Nephron progenitor cell (in vitro differentiated cells): ENCODE measurements around the gene CCDC120.
A peak's percentile ranks its signal among the peaks of the same experiment; 100 is the strongest.

ENCODE experiments used
- DNase-seq: peaks from one replicate; pipeline ENCODE4 v3.0.0; 2021
- H3K27ac Mint-ChIP-seq: 2 replicates; pipeline ENCODE4 v1.8.0; 2021; ENCODE audit warnings: mild to moderate bottlenecking, moderate library complexity, mixed read lengths
- H3K27me3 Mint-ChIP-seq: 2 replicates; pipeline ENCODE4 v1.8.0; 2021; ENCODE audit warnings: mild to moderate bottlenecking, low read depth, mixed read lengths; ENCODE audit not compliant: poor library complexity
- H3K36me3 Mint-ChIP-seq: 2 replicates; pipeline ENCODE4 v1.8.0; 2021; ENCODE audit warnings: low read depth, mixed read lengths
- H3K4me1 Mint-ChIP-seq: 2 replicates; pipeline ENCODE4 v1.8.0; 2021; ENCODE audit warnings: mixed read lengths
- H3K4me3 Mint-ChIP-seq: 2 replicates; pipeline ENCODE4 v1.8.0; 2021; ENCODE audit warnings: mild to moderate bottlenecking, moderate library complexity, mixed read lengths
- H3K9me3 Mint-ChIP-seq: 2 replicates; pipeline ENCODE4 v1.8.0; 2021; ENCODE audit warnings: mild to moderate bottlenecking, moderate library complexity, mixed read lengths
- TF ChIP-seq, protein P1 (sequence below): fragments of 200-600 bp; sonication (generic); IDR thresholded peaks from 2 replicates; pipeline ENCODE4 v1.5.0; 2021; ENCODE audit warnings: antibody characterized with exemption

CCDC120 gene

DNA sequence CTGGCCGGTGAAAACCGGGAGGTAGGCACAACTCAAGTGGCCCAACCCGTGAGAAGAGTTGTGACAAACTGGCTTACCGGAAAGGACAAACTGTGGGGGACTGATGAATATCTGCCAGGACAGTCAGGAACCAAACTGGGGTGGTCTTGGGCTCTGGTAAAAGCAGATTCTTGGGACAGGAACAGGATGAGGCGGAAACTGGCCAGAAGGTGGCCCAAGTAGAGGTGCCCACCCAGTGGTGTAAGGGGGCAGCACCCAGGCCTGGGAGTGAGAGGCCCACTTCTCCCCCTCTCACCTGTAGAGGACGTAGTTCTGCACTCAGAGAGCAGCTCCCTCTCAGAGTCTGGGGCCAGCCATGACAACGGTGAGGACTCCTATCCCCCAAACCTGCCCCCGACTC, 5.9 kb downstream of the CCDC120 start:
- TF ChIP-seq, protein P1, sequence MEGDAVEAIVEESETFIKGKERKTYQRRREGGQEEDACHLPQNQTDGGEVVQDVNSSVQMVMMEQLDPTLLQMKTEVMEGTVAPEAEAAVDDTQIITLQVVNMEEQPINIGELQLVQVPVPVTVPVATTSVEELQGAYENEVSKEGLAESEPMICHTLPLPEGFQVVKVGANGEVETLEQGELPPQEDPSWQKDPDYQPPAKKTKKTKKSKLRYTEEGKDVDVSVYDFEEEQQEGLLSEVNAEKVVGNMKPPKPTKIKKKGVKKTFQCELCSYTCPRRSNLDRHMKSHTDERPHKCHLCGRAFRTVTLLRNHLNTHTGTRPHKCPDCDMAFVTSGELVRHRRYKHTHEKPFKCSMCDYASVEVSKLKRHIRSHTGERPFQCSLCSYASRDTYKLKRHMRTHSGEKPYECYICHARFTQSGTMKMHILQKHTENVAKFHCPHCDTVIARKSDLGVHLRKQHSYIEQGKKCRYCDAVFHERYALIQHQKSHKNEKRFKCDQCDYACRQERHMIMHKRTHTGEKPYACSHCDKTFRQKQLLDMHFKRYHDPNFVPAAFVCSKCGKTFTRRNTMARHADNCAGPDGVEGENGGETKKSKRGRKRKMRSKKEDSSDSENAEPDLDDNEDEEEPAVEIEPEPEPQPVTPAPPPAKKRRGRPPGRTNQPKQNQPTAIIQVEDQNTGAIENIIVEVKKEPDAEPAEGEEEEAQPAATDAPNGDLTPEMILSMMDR = no peak
- Mint-ChIP-seq H3K4me3 (no peak overlapping the region), H3K27ac (peak overlapping the region; percentile 69), H3K9me3 (peaks cover 55% of the 10 kb centered on the region), H3K4me1 (no peaks in the 10 kb centered on the region), H3K27me3 (peaks cover 4% of the 10 kb centered on the region), H3K36me3 (no peaks in the 10 kb centered on the region)
- DNase-seq = no peak

DNA sequence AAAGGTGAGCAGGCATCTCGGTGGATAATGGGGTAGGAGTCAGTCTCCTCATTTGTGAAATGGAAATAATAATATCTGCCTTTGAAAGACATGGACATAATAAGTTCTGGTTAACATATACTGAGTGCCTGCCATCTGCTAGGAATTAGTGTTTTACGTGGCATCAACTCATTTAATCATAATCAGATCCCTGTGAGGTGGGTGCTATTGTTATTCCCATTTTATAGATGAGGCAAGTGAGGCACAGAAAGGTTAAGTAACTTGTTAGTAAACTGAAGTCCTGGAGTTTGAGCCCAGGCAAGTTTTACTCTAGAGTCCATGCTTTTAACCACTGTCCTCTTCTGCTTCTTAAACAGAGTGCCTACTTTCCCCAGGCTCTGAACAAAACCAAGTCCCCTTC, 7.5 kb downstream of the CCDC120 start:
- no peak overlapping the region for H3K4me3 Mint-ChIP-seq
- H3K4me1 Mint-ChIP-seq = no peaks in the 10 kb centered on the region

DNA sequence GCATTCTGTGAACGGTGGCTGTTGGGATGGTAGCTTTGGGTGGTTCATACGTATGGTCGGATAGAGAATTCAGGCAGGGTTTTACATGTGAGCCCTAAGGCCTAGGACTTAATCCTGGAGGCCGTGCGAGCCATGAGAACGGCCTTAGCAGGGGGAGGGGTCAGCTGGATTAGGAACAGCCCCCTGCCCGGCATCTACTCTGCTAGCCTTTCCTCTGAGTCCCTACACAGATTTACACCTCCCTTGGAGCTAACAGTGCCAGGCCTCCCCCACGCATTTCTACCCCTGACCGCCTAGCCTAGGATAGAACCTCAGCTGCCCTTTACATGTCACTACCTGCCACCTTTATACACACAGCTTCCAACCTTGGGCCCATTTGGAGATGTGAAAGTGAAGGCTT, 7.9 kb downstream of the CCDC120 start:
- Mint-ChIP-seq H3K36me3 (peaks cover 6% of the 10 kb centered on the region), H3K27me3 (no peaks in the 10 kb centered on the region), H3K4me1 (no peaks in the 10 kb centered on the region), H3K9me3 (peaks cover 52% of the 10 kb centered on the region), H3K27ac (no peak overlapping the region), H3K4me3 (no peak overlapping the region)
- TF ChIP-seq, protein P1 = no peak
- DNase-seq = no peak

More for the DNA sequence above, 7.5 kb downstream of the CCDC120 start:
- H3K27me3 Mint-ChIP-seq = no peaks in the 10 kb centered on the region
- H3K9me3 Mint-ChIP-seq = peaks cover 52% of the 10 kb centered on the region
- no peak for DNase-seq
- H3K36me3 Mint-ChIP-seq = peaks cover 3% of the 10 kb centered on the region
- H3K27ac Mint-ChIP-seq = no peak overlapping the region
- TF ChIP-seq, protein P1 = no peak

DNA sequence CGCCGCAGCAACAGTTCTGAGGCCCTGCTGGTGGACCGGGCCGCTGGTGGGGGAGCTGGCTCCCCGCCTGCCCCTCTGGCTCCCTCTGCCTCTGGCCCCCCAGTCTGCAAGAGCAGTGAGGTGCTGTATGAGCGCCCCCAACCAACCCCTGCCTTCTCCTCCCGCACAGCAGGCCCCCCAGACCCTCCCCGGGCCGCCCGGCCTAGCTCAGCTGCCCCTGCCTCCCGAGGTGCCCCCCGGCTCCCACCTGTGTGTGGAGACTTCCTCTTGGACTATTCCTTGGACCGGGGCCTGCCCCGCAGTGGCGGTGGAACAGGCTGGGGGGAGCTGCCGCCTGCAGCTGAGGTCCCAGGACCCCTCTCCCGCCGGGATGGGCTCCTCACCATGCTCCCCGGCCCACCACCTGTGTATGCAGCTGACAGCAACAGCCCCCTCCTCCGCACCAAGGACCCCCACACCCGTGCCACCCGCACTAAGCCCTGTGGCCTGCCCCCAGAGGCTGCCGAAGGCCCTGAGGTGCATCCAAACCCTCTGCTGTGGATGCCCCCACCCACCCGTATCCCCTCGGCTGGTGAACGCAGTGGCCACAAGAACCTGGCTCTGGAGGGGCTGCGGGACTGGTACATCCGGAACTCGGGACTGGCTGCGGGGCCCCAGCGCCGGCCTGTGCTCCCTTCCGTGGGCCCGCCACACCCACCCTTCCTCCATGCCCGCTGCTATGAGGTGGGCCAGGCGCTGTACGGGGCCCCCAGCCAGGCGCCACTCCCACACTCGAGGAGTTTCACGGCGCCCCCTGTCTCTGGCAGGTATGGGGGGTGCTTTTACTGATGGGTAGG, 8.7 kb downstream of the CCDC120 start:
- no peak for DNase-seq
- Mint-ChIP-seq H3K4me3 (no peak overlapping the region), H3K27me3 (no peaks in the 10 kb centered on the region), H3K27ac (no peak overlapping the region), H3K9me3 (peaks cover 50% of the 10 kb centered on the region), H3K36me3 (peaks cover 6% of the 10 kb centered on the region), H3K4me1 (peaks cover 4% of the 10 kb centered on the region)
- TF ChIP-seq, protein P1 = no peak

DNA sequence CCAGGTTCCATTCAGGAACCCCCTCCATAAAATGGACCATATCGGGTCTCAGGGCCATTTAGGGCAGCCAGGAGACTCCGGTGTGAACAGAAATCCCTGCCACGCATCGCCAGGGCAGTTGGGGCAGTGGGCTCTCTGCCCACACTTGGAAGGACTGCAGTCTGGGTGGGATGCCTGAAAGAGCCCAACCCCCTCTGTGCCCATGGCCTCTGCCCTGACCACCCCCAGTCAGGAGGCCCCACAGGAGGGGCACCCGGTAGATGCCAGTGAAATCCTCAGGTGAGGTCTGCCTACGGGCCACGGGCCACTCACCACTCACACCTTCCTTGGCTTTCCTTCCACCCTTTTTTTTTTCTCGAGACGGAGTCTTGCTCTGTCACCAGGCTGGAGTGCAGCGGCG, 10.2 kb downstream of the CCDC120 start:
- Mint-ChIP-seq H3K4me1 (peaks cover 15% of the 10 kb centered on the region), H3K36me3 (peaks cover 6% of the 10 kb centered on the region), H3K4me3 (no peak overlapping the region), H3K9me3 (peaks cover 59% of the 10 kb centered on the region), H3K27ac (peak overlapping the region; percentile 66), H3K27me3 (no peaks in the 10 kb centered on the region)
- no peak for DNase-seq
- TF ChIP-seq, protein P1 = no peak

DNA sequence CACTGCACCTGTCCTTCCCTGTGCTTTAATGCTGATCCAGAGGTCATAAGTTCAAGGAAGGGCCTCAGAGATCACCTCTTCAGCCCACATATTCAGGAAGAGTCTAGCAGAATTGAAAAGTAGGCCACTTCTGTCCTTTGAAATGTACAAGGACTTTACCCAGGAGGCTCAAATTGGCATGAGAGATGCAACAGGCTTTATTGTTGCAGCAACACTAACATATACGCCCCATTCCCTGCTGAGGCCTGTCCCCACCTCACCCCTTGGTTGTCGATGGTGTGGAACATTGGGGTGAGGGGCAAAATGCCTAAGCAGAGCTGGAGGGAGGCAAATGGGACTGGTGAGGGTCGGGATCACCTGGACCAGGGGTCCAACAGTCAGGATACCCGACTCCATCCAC, 12.2 kb downstream of the CCDC120 start:
- TF ChIP-seq, protein P1 = no peak
- H3K9me3 Mint-ChIP-seq = peaks cover 59% of the 10 kb centered on the region
- DNase-seq = no peak
- H3K27me3 Mint-ChIP-seq = no peaks in the 10 kb centered on the region
- H3K4me1 Mint-ChIP-seq = peaks cover 15% of the 10 kb centered on the region
- no peak overlapping the region for H3K4me3 Mint-ChIP-seq
- peaks cover 6% of the 10 kb centered on the region for H3K36me3 Mint-ChIP-seq
- no peak overlapping the region for H3K27ac Mint-ChIP-seq
